GM20431 (cell line): ENCODE results near the gene WDTC1.
"Not testable (repeated sequence)": the region's sequence is repeated elsewhere in the genome, so short reads cannot be mapped to it uniquely, and the experiment has no call there.

Experiments used
- in situ Hi-C: fragments of 300-500 bp; cut with MseI, MboI; formaldehyde crosslinking; loops from one replicate; pipeline ENCODE4 v1.15.0; 2020; ENCODE audit warnings: low sequenced_read_pairs; ENCODE audit not compliant: unreplicated experiment

Gene WDTC1

GRCh38 chr1:27234049-27234882 is at the start of gene WDTC1:
WDTC1 (plus strand) TSS chr1:27234632; CDS start chr1:27261055, 26,423 bp downstream.
- in situ Hi-C loops = no loop called here

- in situ Hi-C loops = loop anchor here (25.0 kb wide), 1 partner anchor 103 kb away; no protein-coding TSS in a partner anchor
Measured at GRCh38 chr1:27184665-27185064, 49.8 kb upstream of the WDTC1 start.

GRCh38 chr1:27192039-27192529 is 42.3 kb upstream of the WDTC1 start:
- in situ Hi-C loops = loop anchor here (25.0 kb wide), 1 partner anchor 95 kb away; no protein-coding TSS in a partner anchor

- in situ Hi-C loops = loop anchor here (25.0 kb wide), 1 partner anchor 94 kb away; no protein-coding TSS in a partner anchor
Measured at GRCh38 chr1:27193194-27193593, 41.2 kb upstream of the WDTC1 start.

- in situ Hi-C loops = no loop called here
Measured at GRCh38 chr1:27201295-27201694, 33.1 kb upstream of the WDTC1 start.

- in situ Hi-C loops = no loop called here
Measured at GRCh38 chr1:27203946-27204345, 30.5 kb upstream of the WDTC1 start.

GRCh38 chr1:27207238-27207637 is 27.2 kb upstream of the WDTC1 start:
- in situ Hi-C loops = not testable (repeated sequence)

GRCh38 chr1:27208143-27208850 is 26.1 kb upstream of the WDTC1 start:
- in situ Hi-C loops = not testable (repeated sequence)

- in situ Hi-C loops = no loop called here
Measured at GRCh38 chr1:27216466-27216865, 18.0 kb upstream of the WDTC1 start.

- in situ Hi-C loops = no loop called here
Measured at GRCh38 chr1:27217401-27217800, 17.0 kb upstream of the WDTC1 start.

- in situ Hi-C loops = no loop called here
Measured at GRCh38 chr1:27218736-27219135, 15.7 kb upstream of the WDTC1 start.

GRCh38 chr1:27220096-27220495 is 14.3 kb upstream of the WDTC1 start:
- in situ Hi-C loops = no loop called here

GRCh38 chr1:27220702-27221497 is 13.5 kb upstream of the WDTC1 start:
- in situ Hi-C loops = not testable (repeated sequence)

- in situ Hi-C loops = no loop called here
Measured at GRCh38 chr1:27225621-27226020, 8.8 kb upstream of the WDTC1 start.

GRCh38 chr1:27227765-27228164 is 6.7 kb upstream of the WDTC1 start:
- in situ Hi-C loops = no loop called here

GRCh38 chr1:27233667-27234048 is 774 bp upstream of the WDTC1 start:
- in situ Hi-C loops = no loop called here

- in situ Hi-C loops = no loop called here
Measured at GRCh38 chr1:27235827-27236226, 1.4 kb downstream of the WDTC1 start.

GRCh38 chr1:27237112-27237511 is 2.7 kb downstream of the WDTC1 start:
- in situ Hi-C loops = no loop called here

GRCh38 chr1:27238032-27238431 is 3.6 kb downstream of the WDTC1 start:
- in situ Hi-C loops = no loop called here

GRCh38 chr1:27241677-27242076 is 7.2 kb downstream of the WDTC1 start:
- in situ Hi-C loops = no loop called here
